IPS-20b (cell line): Measurements from ENCODE around the gene KCNC4.

Experiments used
- H3K27ac ChIP-seq: one replicate; pipeline ENCODE4 v1.5.1; 2013; ENCODE audit warnings: low read length
- H3K27me3 ChIP-seq: 2 replicates; pipeline ENCODE4 v1.6.1; 2013; ENCODE audit warnings: mild to moderate bottlenecking, low read length, inconsistent platforms; ENCODE audit not compliant: insufficient read depth
- H3K36me3 ChIP-seq: 2 replicates; pipeline ENCODE4 v1.6.1; 2013; ENCODE audit warnings: low read depth, mild to moderate bottlenecking, inconsistent platforms, low read length, moderate library complexity; ENCODE audit not compliant: insufficient read depth
- H3K4me1 ChIP-seq: 2 replicates; pipeline ENCODE4 v1.6.1; 2013; ENCODE audit warnings: mild to moderate bottlenecking, control low read depth, inconsistent platforms, low read length, moderate library complexity; ENCODE audit not compliant: insufficient read depth
- H3K4me3 ChIP-seq: 2 replicates; pipeline ENCODE4 v1.5.1; 2013; ENCODE audit warnings: mild to moderate bottlenecking, low read length, inconsistent platforms
- H3K9ac ChIP-seq: 2 replicates; pipeline ENCODE4 v1.6.1; 2013; ENCODE audit warnings: low read depth, mild to moderate bottlenecking, inconsistent platforms, low read length, moderate library complexity
- H3K9me3 ChIP-seq: 2 replicates; pipeline ENCODE4 v1.6.1; 2013; ENCODE audit warnings: mild to moderate bottlenecking, low read depth, low read length, inconsistent platforms; ENCODE audit not compliant: insufficient read depth

KCNC4 gene

GRCh38 chr1:110190282-110190929 lies 19.7 kb upstream of the KCNC4 start:
- Histone ChIP-seq H3K27me3 (no peaks in the 10 kb centered on the region), H3K27ac (no peak overlapping the region), H3K4me1 (no peaks in the 10 kb centered on the region), H3K36me3 (no peaks in the 10 kb centered on the region), H3K4me3 (no peak overlapping the region), H3K9ac (no peak overlapping the region), H3K9me3 (no peaks in the 10 kb centered on the region)

- Histone ChIP-seq H3K27ac (no peak overlapping the region), H3K36me3 (no peaks in the 10 kb centered on the region), H3K27me3 (no peaks in the 10 kb centered on the region), H3K9me3 (no peaks in the 10 kb centered on the region), H3K9ac (no peak overlapping the region), H3K4me1 (no peaks in the 10 kb centered on the region), H3K4me3 (no peak overlapping the region)
Measured at GRCh38 chr1:110192541-110192940, 17.6 kb upstream of the KCNC4 start.

GRCh38 chr1:110195196-110195595 lies 14.9 kb upstream of the KCNC4 start:
- H3K27ac ChIP-seq: no peak overlapping the region
- H3K27me3 ChIP-seq: no peaks in the 10 kb centered on the region
- H3K4me3 ChIP-seq: no peak overlapping the region
- H3K36me3 ChIP-seq: no peaks in the 10 kb centered on the region
- H3K4me1 ChIP-seq: no peaks in the 10 kb centered on the region
- H3K9me3 ChIP-seq: no peaks in the 10 kb centered on the region
- H3K9ac ChIP-seq: no peak overlapping the region

- no peak overlapping the region for H3K27ac ChIP-seq
- H3K4me1 ChIP-seq: 0 out of 2 replicates have a peak, but pooled peaks cover 5% of the 10 kb centered on the region
- no peak overlapping the region for H3K4me3 ChIP-seq
- no peak overlapping the region for H3K9ac ChIP-seq
- H3K27me3 ChIP-seq: no peaks in the 10 kb centered on the region
- no peaks in the 10 kb centered on the region for H3K36me3 ChIP-seq
- no peaks in the 10 kb centered on the region for H3K9me3 ChIP-seq
Measured at GRCh38 chr1:110196917-110197765, 13.0 kb upstream of the KCNC4 start.

GRCh38 chr1:110197905-110198629 lies 12.0 kb upstream of the KCNC4 start:
- H3K27ac ChIP-seq: no peak overlapping the region
- no peaks in the 10 kb centered on the region for H3K27me3 ChIP-seq
- no peaks in the 10 kb centered on the region for H3K36me3 ChIP-seq
- H3K9me3 ChIP-seq: no peaks in the 10 kb centered on the region
- H3K9ac ChIP-seq: no peak overlapping the region
- H3K4me1 ChIP-seq: 0 out of 2 replicates have a peak, but pooled peaks cover 5% of the 10 kb centered on the region
- no peak overlapping the region for H3K4me3 ChIP-seq

GRCh38 chr1:110198746-110199145 lies 11.4 kb upstream of the KCNC4 start:
- Histone ChIP-seq H3K36me3 (no peaks in the 10 kb centered on the region), H3K4me3 (no peak overlapping the region), H3K9ac (no peak overlapping the region), H3K27me3 (no peaks in the 10 kb centered on the region), H3K4me1 (0 out of 2 replicates have a peak, but pooled peaks cover 5% of the 10 kb centered on the region), H3K27ac (no peak overlapping the region), H3K9me3 (no peaks in the 10 kb centered on the region)

- no peak overlapping the region for H3K9ac ChIP-seq
- no peaks in the 10 kb centered on the region for H3K27me3 ChIP-seq
- 0 out of 2 replicates have a peak, but pooled peaks cover 5% of the 10 kb centered on the region for H3K4me1 ChIP-seq
- no peak overlapping the region for H3K27ac ChIP-seq
- no peaks in the 10 kb centered on the region for H3K9me3 ChIP-seq
- no peaks in the 10 kb centered on the region for H3K36me3 ChIP-seq
- no peak overlapping the region for H3K4me3 ChIP-seq
Measured at GRCh38 chr1:110200190-110200589, 9.9 kb upstream of the KCNC4 start.

- Histone ChIP-seq H3K27me3 (no peaks in the 10 kb centered on the region), H3K4me1 (0 out of 2 replicates have a peak, but pooled peaks cover 5% of the 10 kb centered on the region), H3K9me3 (no peaks in the 10 kb centered on the region), H3K9ac (no peak overlapping the region), H3K27ac (no peak overlapping the region), H3K4me3 (no peak overlapping the region), H3K36me3 (no peaks in the 10 kb centered on the region)
Measured at GRCh38 chr1:110200666-110201065, 9.4 kb upstream of the KCNC4 start.

- Histone ChIP-seq H3K9me3 (no peaks in the 10 kb centered on the region), H3K4me1 (0 out of 2 replicates have a peak, but pooled peaks cover 5% of the 10 kb centered on the region), H3K36me3 (no peaks in the 10 kb centered on the region), H3K27ac (no peak overlapping the region), H3K9ac (no peak overlapping the region), H3K27me3 (no peaks in the 10 kb centered on the region), H3K4me3 (no peak overlapping the region)
Measured at GRCh38 chr1:110201157-110201825, 8.8 kb upstream of the KCNC4 start.

- Histone ChIP-seq H3K4me1 (0 out of 2 replicates have a peak, but pooled peaks cover 5% of the 10 kb centered on the region), H3K27ac (no peak overlapping the region), H3K36me3 (no peaks in the 10 kb centered on the region), H3K27me3 (peaks cover 3% of the 10 kb centered on the region), H3K9me3 (no peaks in the 10 kb centered on the region), H3K4me3 (no peak overlapping the region), H3K9ac (no peak overlapping the region)
Measured at GRCh38 chr1:110203021-110203661, 7.0 kb upstream of the KCNC4 start.

- no peaks in the 10 kb centered on the region for H3K36me3 ChIP-seq
- H3K27me3 ChIP-seq: peaks cover 16% of the 10 kb centered on the region
- H3K9me3 ChIP-seq: no peaks in the 10 kb centered on the region
- H3K27ac ChIP-seq: no peak overlapping the region
- H3K4me1 ChIP-seq: peaks cover 11% of the 10 kb centered on the region; the same call in 1 of the 2 replicates
- H3K9ac ChIP-seq: no peak overlapping the region
- H3K4me3 ChIP-seq: no peak overlapping the region
Measured at GRCh38 chr1:110205156-110205555, 5.0 kb upstream of the KCNC4 start.
